NOMO-1 treated with dmso at 0.1 percent for 144 hours (cell line): ENCODE data around the gene PDLIM7.
"Not testable (repeated sequence)": the region's sequence is repeated elsewhere in the genome, so short reads cannot be mapped to it uniquely, and the experiment has no call there.

ENCODE experiments used
- DNase-seq: peaks from one replicate; lab custom pipeline; 2025; ENCODE audit not compliant: unreplicated experiment; lab: John Stamatoyannopoulos, UW

The PDLIM7 gene

DNA sequence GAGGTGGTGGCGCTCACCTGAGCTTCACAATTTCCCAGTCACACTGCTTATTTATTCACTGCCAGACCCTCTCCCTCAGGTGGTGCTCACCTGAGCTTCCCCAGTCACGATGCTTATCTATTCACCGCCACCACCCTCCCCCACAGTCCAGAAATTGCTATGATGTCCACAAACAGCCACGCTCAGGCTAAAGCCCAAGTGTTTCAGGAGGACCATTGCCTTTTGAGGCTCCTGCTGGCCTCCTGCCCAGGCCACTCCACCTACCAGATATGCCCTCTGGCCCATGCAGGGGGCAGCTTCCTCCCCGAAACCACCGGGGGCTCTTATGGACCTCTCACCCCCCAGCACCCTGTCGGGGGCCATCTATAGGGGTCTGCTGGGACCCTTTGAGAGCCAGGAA, 4.6 kb downstream of the PDLIM7 start:
- no peak for DNase-seq

DNA sequence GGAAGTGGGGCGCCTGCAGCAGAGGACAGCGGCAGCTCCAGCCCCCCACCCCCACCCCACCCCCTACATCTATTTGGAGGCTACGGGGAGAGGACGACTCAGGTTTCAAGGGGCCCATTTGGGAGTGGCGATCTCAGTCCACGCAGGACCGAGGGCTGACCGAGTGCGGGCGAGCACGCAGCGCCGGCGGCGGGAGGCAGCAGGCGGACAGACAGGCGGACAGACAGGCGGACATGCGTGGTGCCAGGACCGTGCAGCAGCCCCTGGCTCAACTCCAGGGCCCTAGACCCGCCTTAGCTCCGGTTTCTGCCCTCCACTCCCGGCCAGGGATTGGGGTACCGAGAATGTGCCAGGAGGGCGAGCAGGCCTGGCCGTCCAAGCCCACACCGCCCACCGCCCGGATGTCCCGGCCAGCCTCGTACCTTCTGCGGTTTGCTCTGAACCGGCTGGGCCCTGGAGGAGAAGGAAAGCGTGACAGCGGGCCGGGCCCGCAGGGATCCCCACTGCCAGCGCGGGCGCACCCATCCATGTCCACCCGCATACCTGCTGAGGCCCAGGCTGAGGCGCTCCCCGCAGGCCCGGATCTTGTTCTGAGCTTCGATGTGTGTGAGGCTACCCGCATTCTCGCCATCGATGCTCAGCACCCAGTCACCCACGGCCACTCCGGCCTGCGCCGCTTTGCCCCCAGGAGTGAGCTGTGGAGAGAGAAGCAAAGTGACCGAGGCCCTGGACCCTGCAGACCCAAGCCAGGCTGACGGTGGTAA, 5.2 kb downstream of the PDLIM7 start:
- DNase-seq, result no peak

DNA sequence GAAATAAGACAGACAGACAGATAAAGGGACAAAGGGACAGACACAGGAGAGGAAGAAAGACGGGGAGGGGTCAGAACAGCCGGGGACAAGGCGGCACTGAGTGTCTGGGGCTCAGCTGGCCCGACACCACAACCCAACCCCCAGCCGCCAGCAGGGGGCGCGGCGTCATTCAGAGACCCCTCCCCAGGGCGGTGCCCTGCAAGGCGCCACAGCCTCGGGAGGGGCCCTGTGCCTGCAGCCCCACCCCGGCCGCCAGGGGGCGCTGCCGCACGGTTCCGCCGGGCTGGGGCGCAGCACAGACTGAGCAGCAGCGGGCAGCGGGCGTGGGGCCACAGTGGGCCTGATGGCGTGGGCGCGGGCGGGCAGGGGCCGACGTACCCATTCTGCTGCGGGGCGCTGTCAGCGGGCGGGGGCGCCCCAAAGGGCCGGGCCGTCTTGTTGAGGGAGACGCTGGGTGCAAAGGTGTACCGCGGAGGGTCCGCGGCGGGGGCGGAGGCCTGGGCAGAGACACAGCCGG, 5.9 kb downstream of the PDLIM7 start:
- no peak for DNase-seq

DNA sequence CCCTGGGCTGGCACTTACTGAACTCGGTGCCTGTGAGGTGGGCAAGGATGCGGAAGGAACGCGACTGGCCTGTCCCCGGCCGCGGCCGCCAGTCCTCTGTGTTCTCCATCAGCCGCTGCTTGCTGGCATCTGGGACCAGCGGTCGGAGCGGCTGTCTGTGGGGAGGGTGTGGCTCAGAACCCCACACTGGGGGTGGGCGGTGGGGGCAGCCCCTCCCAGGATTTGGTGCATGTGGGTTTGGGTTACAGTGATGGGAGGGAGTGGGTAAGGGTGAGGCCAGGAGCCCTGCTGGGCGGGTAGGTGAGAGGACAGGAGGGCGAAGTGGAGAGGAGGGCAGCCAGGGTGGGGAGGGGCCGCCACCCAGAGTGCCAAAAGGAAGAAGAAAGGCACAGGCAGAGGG, 6.4 kb downstream of the PDLIM7 start:
- no peak for DNase-seq

DNA sequence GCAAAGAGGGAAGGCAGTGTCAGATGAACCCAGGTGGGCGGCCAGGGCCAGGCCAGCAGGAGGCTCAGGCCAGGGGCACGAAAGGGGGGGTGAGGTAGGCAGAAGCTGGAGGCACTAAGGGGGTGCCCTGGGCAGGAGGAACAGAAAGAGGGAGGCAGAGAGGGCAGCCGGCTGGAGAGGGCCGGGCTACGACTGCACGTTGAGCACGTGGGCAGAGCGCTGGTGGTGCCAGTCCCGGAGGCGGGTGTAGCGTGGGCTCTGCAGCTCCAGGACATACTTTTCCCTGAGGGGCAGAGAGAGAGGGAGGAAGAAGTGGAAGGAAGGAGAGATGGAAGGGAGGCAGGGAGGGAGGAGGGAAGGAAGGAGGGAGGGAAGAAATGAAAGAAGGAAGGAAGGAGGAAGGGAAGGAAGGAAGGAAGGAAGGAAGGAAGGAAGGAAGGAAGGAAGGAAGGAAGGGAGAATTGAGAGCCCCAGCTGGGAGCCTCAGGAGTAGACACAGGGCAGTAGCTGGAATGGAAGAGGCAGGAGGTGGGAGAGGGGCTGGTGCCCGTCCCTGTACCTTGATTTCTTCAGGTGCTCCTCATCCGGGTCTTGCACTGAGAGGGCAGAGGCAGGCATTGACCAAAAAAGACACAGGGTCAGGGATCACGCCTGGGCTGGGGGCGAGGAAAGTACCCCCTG, 7.0 kb downstream of the PDLIM7 start:
- no peak for DNase-seq

DNA sequence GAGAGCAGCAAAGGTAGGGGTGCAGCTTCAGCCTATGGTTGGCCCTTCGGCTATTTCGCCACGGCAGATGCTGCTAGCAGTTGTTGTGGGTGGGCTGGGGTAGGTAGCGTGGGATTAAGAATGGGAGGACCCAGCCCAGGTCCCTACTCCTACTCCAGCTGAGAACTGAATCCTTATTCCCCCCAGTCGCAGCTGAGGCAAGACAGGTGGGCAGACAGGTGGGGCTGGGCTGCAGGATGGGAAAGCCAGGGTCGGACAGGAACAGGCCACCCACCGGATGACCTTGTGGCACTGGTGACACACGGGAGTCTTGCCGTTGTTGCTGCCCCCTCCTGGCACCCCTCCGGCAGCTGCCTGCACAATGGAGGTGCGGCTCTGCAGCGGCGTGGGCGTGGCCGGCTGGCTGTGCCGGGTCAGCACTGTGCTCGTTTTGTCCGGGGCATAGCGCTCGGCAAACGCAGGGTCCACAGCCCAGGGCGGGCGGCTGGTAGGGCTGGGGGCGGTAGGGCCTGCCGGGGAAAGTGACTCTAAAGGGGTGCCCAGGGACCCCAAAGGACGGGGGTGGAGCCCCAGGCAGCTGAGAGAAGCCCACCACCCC, 8.2 kb downstream of the PDLIM7 start:
- DNase-seq, result no peak

DNA sequence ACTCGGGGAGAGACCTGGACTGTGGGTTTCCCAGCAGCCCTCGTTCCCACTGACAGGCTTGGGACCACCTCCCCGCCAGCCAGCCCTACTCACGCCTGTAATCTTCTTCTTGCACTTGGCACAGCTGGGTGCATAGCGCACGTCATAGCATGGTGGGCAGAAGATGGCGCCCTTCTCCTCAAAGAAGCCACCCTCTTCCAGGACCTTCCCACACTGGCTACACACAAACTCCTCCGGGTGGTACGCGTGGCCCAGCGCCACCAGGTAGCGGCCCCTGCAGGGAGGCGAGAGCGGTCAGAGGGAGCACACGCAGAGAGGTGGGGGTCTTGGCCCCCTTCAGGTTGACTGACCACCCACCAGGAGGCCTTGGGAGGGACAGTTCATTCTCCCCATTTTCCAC, 9.4 kb downstream of the PDLIM7 start:
- no peak for DNase-seq

DNA sequence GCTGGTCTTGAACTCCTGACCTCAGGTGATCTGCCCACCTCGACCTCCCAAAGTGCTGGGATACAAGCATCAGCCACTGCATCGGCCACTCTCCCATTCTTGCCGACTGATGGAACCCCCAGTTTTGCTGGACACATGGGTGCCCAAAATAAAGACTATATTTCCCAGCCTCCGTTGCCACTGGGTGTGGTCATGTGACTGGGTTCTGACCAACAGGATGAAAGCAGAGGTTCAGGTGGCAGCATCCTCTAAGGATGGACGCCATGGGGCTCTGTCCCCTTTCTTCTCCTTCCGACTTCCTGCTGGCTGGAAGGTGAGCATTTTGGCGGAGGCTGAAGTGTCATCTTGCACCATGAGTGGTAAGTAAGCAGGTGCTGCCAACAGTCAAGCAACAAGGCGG, 10.3 kb downstream of the PDLIM7 start:
- DNase-seq, result no peak

DNA sequence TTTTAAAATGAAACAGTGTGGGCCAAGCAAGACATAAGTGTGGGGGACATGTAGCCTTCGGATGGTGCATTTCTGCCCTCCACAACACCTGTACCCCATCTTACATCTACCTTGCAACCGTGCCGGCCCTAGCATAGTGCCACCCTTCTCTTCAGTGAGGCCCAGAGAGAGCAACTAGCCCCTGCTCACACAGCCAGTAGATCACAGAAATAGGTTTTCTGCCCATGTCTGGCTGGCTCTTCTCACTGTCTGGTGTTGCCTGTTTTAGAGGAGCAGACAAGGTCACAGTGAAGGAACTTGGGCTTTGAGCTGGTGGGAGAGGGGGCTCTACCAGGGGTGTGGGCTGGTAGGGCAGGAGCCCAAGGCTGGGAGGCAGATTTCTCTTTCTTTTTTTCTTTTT, 11.1 kb downstream of the PDLIM7 start:
- DNase-seq, result no peak

DNA sequence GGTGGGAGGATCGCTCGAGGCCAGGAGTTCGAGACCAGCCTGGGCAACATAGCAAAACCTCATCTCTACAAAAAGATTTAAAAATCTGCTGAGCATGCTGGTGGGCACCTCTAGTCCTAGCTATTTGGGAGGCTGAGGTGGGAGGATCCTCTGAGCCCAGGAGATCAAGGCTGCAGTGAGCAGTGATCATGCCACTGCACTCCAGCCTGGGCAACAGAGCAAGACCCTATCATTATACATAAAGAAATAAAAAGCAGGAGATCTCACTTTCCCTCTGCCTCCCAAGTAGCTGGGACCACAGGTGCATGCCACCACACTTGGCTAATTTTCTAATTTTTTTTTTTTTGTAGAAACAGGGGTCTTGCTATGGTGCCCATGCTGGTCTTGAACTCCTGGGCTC, 11.7 kb downstream of the PDLIM7 start:
- not testable (repeated sequence) for DNase-seq

DNA sequence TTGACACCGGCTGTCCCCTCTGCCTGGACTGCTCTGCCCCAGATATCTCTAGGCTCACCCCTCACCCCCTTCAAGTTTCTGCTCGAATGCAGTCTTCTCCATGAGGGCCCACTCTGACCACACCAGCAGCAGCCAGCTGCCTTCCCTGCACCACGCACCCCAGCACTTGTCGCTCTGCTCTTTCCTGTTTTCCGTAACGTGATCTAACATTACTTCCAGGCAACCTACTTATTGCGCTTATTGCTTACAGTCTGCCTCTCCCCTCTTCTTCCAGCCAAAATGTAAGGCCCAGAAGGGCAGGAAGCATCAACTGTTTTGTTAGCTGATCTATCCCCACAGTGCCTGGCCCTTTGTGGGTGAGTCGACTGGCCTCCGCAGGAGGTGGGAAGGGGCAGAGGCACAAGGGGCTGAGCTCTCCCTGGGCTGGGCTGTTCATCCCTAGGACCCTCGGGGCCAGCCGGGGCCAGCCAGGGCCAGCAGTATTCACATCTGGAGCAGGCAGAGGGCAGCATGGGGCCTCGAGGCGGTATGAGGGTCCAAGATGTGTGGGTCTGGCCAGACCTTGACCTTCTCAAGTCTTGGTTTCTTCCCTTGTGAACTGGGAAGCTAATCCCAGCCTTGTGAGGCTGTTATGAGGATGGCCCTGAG, 12.4 kb downstream of the PDLIM7 start:
- DNase-seq, result no peak

DNA sequence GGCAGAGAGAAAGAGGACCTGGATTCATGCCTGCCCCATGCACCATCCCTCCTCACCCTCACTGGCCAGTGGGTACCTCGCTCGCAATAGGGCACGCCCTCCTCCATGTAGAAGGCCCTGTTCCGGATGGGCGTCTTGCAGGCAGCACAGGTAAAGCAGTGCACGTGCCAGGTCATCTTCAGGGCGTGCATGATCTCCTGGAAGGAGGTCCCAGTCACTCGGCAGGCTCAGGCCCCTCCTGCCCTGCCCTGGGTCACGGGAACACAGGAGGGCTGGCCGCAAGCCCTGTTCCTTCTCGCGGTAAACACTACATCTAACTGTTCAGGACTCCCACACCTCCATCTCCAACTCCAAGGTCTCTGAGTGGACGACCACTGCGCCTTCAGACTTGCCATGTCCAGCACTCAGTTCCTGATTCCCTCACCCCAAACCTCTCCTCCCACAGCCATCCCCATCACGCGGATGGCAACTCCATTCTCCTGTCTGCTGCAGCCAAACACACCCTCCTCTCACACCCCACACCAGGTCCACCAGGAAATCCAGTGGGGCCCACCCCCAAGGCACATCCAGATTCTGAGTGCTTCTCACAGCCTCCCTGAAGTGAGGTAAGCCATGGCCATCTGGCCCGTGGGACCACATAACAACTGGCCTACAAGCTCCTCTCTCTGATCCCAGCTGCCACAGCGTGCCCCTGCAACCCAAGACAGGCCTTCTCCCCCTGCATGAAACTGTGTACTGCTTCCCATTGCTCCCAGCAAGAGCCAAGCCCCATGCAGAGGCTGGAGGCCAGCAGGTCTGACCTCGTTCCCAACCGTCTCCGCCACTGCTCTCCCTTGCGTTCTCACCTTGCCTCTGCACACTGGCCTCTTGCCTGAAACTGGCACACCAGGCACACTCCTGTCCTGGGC, 13.2 kb downstream of the PDLIM7 start:
- no peak for DNase-seq

DNA sequence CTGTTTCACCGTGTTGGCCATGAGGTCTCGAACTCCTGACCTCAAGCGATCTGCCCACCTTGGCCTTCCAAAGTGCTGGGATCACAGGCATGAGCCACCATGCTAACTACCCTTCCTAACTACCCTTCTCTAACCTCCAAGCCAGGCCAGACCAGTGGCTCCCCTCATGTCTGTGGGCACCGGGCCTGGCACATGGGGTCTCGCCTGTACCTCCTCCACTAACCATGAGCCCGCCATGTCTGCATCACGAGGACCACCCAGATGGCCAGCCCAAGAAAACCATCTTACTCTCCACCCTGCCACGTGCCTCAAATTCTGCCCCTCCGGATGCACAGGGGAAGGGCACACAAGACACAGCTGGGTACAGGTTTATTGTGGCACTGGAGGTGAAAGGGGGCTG, 14.4 kb downstream of the PDLIM7 start:
- DNase-seq, result no peak

DNA sequence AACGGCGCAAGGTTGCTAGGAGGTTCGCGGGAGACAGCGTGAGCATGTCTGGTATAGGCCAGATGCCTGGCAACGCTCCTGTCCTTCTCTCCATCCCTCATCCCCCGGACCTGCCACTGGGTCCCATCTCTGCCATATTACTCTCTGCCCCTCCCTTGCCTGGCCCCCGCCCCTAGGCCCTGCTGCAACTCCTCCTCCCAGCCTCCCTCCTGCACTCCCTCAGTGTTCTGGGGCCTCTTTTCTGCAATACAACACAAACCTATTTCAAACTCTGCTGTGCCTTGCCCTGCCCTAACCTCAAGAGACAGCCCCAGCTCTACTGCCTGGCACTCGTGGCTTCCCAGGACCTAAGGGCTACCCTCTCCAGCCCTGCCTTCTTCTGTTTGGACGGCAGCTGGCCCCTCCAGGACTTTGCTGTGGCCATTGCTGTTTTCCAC, 15.0 kb downstream of the PDLIM7 start:
- no peak for DNase-seq

DNA sequence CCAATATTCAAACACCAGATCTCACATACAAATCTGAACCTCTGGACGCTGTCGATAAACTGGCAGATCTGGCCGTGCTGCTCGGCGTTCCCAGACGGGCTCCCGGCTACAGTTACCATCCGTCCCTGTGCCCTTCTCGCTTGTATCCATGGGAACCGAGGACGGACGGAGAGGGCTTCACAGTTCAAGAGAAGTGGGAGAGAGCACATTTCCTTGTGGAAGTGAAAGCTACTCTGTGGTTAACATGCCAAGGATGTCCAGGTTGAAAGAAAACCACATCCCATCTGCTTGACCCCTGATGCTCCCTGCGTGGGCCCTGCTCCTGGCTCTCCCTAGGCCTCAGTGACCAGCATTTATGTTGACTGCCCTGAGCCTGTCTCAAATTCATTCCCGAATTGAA, 17.6 kb downstream of the PDLIM7 start:
- no peak for DNase-seq

DNA sequence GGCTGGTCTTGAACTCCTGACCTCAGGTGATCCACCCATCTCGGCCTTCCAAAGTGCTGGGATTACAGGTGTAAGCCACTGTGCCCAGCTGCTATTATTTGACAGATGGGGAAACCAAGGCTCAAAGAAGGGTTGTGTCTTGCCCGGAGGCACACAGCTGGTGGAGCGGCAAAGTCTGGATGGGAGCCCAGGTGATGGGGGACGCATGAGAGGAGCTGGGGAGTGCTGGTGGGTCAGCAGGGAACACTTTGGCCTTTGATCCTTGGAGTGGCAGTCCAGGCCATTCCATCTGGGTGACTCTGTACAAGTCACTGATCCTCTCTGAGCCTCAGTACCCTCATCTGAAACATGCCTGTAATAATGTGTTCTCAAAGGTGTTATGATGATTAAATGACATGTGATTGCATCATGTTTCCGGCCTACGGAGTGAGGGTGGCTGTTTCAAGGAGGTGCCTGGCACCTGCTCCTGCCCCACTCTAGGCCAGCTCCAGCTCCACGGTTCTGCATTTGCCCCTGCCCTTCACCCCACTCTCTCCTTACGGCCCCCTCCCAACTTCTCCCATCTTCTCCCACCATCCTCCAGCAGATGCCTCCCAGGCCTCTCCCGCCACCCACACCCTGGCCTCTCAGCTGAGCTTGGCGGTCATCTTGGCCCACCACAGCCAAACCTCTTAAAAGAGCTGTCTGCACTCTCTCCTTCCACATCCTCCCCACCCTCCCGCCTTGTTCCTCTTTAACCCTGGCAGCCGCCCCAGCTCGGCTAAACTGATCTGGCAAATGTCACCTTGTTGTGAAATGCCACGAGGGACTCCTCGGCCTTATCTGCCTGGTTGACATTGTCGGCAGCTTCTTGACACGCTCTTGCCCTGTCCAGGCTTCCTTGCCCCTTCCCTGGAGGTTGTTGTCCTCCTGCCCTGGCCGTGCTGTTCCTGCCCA, 18.4 kb downstream of the PDLIM7 start:
- DNase-seq, result peak; percentile 88

DNA sequence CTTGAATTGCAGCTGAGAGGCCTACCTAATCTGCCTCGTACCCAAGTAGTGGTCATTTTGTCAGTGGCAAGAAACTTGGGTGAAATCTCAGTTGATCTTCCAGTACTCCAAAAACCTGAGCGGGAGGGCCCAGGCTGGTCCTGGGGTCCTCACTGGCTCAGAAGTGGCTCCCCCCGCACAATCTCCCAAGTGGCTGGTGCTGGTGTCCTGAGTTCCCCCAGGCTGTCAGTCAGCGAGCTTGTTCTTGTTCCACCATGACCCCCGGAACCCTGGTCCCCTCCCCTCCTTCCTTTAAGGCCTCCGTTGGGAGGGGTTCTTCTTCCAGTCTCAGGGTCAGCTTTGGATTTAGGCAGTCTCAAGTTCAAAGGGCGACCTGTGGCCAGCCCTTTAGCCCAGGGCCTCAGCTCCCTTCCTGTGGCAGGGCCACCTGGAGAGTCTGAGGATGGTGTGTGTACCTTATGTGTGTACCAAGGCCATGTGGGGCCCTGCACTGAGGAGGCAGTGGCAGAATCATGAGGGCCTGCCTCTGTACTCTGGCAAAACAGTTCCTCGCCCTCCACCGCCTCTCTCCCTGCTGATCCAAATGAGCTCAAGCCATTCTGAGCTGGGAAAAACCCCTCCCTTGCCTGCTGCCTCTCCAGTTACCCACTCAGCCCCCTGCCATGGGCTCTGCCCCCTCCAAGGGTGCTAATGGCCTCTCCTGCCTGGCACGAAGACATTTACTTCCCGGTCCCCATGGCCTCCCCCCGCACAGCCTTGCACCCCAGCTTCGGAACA, 19.5 kb downstream of the PDLIM7 start:
- no peak for DNase-seq

DNA sequence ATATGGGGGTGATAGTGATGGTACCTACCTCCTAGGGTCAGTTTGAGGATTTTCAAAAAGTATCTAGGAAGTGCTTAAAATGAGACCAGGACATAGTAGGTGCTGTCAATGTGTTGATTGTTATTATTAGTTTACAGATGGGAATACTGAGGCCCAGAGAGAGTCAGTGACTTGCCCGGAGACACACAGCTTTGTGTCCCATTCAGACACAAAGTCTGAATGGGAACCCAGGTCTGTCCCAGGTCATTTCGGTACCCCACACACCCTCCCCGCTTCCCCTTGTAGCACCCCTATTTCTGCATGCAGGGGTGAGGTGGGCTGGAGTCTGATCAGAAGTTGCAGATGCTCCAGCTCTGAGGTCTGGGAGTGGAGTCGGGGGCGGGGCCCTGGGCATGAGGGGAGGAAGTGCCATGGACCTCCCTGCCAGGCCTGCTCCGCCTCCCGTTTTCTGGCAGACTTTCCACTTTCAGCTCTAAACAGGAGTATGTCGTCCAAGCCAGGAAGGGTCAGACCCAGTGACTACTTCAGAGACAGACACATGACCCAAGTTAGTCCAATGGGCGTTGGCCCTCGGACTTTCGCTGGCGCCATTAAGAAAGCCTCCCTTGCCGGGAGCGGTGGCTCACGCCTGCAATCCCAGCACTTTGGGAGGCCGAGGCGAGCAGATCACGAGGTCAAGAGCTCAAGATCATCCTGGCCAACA, 20.7 kb downstream of the PDLIM7 start:
- no peak for DNase-seq
